ENCODE data around the gene PPP4R4. TPM values are rescaled to one million over a fixed set of nuclear protein-coding genes. Genes with fewer than 3 reads are reported as not detected.

Gene PPP4R4
- total RNA-seq, 1 experiment from 2014 or later, result 3.9 TPM

DNA sequence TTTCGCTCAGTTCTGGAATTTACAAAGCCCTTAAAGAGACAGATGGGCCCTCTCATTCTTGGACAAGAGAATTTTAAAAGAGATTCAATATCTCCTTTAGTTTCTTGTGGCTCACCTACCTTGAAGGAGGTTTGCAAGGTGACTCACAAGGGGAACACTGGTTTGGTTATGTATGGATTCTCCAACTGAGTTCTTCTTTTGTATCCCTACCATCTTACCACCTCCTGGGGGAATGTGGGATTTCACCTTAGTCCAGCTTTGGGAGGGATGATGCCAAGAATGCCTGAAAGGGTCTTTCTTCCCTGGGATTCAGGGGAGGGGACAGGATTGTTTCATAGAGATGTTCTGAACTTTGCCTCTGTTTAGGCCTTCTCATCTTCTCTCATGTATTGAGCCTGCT lies 3.7 kb downstream of the PPP4R4 start:
- H3K27me3 ChIP-seq (ENCODE audit: insufficient read depth, low read length), result no peaks in the 10 kb centered on the region; the same call in 1 of the 2 replicates
- H3K27ac Mint-ChIP-seq, result no peak overlapping the region

More for the DNA sequence above, 3.7 kb downstream of the PPP4R4 start:
- no peak overlapping the region for H4K8ac ChIP-seq (replicated peaks; ENCODE audit: insufficient read length, low read depth, low read length)
- H3K27me3 Mint-ChIP-seq (ENCODE audit: low read depth), result peaks cover 30% of the 10 kb centered on the region
- H2BK120ac ChIP-seq (ENCODE audit: low read depth, low read length, poor library complexity, severe bottlenecking), result no peak overlapping the region
- peak overlapping the region; percentile 1 for H3K4me2 ChIP-seq (ENCODE audit: insufficient read depth, insufficient read length, low read length)
- no peak overlapping the region for H4K5ac ChIP-seq (ENCODE audit: insufficient read length, low read depth, low read length)
- H3K9me3 ChIP-seq (ENCODE audit: control insufficient read depth, low read depth, low read length), result no peaks in the 10 kb centered on the region
- H3K27ac ChIP-seq (ENCODE audit: insufficient read length, low read depth, low read length), result no peak overlapping the region
- no peak overlapping the region for H2AK5ac ChIP-seq (ENCODE audit: insufficient read length, low read length)
- no peaks in the 10 kb centered on the region for H3K9me3 Mint-ChIP-seq
- TF ChIP-seq, protein P1, sequence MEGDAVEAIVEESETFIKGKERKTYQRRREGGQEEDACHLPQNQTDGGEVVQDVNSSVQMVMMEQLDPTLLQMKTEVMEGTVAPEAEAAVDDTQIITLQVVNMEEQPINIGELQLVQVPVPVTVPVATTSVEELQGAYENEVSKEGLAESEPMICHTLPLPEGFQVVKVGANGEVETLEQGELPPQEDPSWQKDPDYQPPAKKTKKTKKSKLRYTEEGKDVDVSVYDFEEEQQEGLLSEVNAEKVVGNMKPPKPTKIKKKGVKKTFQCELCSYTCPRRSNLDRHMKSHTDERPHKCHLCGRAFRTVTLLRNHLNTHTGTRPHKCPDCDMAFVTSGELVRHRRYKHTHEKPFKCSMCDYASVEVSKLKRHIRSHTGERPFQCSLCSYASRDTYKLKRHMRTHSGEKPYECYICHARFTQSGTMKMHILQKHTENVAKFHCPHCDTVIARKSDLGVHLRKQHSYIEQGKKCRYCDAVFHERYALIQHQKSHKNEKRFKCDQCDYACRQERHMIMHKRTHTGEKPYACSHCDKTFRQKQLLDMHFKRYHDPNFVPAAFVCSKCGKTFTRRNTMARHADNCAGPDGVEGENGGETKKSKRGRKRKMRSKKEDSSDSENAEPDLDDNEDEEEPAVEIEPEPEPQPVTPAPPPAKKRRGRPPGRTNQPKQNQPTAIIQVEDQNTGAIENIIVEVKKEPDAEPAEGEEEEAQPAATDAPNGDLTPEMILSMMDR (conservative IDR thresholded peaks at IDR 0.05), result peak; percentile 23; the same call in 2 of the 3 replicates
- H3K14ac ChIP-seq (ENCODE audit: insufficient read depth, low read length), result no peak overlapping the region
- H2BK5ac ChIP-seq (ENCODE audit: insufficient read length, low read length), result no peak overlapping the region
- no peak overlapping the region for H2BK20ac ChIP-seq (ENCODE audit: low read depth, low read length, poor library complexity, severe bottlenecking)
- no peaks in the 10 kb centered on the region for H4K20me1 ChIP-seq (ENCODE audit: control insufficient read depth, insufficient read depth, insufficient read length)
- H3K79me2 ChIP-seq (ENCODE audit: insufficient read depth, low read length), result no peaks in the 10 kb centered on the region
- no peaks in the 10 kb centered on the region for H3K79me1 ChIP-seq (ENCODE audit: insufficient read depth, low read depth, low read length, poor library complexity, severe bottlenecking)
- H2BK12ac ChIP-seq (ENCODE audit: insufficient read length, low read depth, low read length), result no peak overlapping the region
- no peak overlapping the region for H2BK15ac ChIP-seq (ENCODE audit: low read depth, low read length)
- H3K23ac ChIP-seq (ENCODE audit: insufficient read length, low read depth, low read length), result no peak overlapping the region
- H4K91ac ChIP-seq (ENCODE audit: insufficient read length, low read depth, low read length), result no peak overlapping the region
- DNase-seq, result no peak
- no peak overlapping the region for H3K56ac ChIP-seq (ENCODE audit: insufficient read length, low read depth, low read length)
- no peak overlapping the region for H3K4ac ChIP-seq (ENCODE audit: low read depth, low read length)
- no CpG with 5 or more reads among the region's 1 CpG for WGBS (ENCODE audit: extremely low coverage, insufficient read length, low lambda C conversion rate)
- peaks cover 0 to 5% (median 0%) of the 10 kb centered on the region in 3 experiments; a peak in 1 of 7 replicates for H3K36me3 Mint-ChIP-seq (ENCODE audit: insufficient read depth in 1 of 3, low read depth in 3 of 3)
- no peak overlapping the region for H3K9ac ChIP-seq (ENCODE audit: extremely low read depth, insufficient read length, low read length)
- H3K4me1 Mint-ChIP-seq, result peaks cover 34 to 43% of the 10 kb centered on the region in 2 experiments
- no peak overlapping the region for H3K18ac ChIP-seq (ENCODE audit: insufficient read length, low read depth, low read length)
- H3K4me3 Mint-ChIP-seq, result no peak overlapping the region
- H2AFZ ChIP-seq (ENCODE audit: low read length), result no peak overlapping the region
- H3K23me2 ChIP-seq (ENCODE audit: insufficient read length, low read depth, low read length, poor library complexity, severe bottlenecking), result peaks cover 11% of the 10 kb centered on the region
- H3K4me1 ChIP-seq (ENCODE audit: insufficient read depth, low read length), result peaks cover 3% of the 10 kb centered on the region; the same call in 1 of the 2 replicates
- H3T11ph ChIP-seq (ENCODE audit: low read length), result no peak overlapping the region
